GM13977 (cell line): ENCODE measurements around the gene LENEP.

ENCODE experiments used
- DNase-seq: peaks from one replicate; pipeline ENCODE4 v3.0.0; 2012; ENCODE audit warnings: low spot score
- CTCF ChIP-seq: IDR thresholded peaks from 2 replicates; pipeline ENCODE4 v1.5.1; 2012; ENCODE audit warnings: mild to moderate bottlenecking, control low read depth; ENCODE audit not compliant: insufficient read depth; ENCODE audit errors: extremely low read depth, missing control alignments
- in situ Hi-C: fragments of 300-500 bp; cut with MboI; formaldehyde crosslinking; loops from one replicate; pipeline ENCODE4 v1.12.0; 2022; ENCODE audit warnings: low sequenced_read_pairs, low pct_unique_long_range_greater_than_20kb, mixed read lengths, inconsistent platforms; ENCODE audit not compliant: unreplicated experiment

LENEP gene

DNA sequence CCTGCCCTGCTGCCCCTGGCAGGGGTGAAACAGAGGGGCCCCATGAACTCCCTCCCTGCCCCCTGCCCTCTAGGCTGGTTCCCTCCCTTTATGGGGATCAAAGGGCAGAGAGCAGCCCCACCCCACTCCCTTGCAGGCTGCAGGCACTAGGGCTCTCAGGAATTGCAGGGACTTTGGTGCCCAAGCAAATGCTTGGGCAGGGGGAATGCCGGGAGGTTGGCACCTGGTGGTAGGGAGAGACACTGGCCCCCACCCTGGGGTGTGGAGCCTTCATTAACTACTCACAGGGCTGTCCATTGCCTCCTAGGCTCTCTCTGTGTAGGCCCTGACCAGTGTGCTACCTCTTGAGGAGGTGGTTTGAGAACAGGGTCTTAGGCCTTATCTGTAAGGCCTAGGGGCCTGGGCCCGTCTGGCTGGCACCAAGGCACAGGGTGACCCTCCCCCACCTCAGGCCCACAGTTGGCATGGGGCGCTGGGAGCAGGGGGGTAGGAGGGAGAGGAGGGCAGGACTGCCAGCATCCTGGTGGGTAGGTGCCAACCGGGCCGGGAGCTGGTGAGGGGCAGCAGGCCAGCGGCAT lies 14.0 kb downstream of the LENEP start:
- in situ Hi-C loops, result no loop called here
- DNase-seq, result no peak
- TF ChIP-seq CTCF, result no peak

DNA sequence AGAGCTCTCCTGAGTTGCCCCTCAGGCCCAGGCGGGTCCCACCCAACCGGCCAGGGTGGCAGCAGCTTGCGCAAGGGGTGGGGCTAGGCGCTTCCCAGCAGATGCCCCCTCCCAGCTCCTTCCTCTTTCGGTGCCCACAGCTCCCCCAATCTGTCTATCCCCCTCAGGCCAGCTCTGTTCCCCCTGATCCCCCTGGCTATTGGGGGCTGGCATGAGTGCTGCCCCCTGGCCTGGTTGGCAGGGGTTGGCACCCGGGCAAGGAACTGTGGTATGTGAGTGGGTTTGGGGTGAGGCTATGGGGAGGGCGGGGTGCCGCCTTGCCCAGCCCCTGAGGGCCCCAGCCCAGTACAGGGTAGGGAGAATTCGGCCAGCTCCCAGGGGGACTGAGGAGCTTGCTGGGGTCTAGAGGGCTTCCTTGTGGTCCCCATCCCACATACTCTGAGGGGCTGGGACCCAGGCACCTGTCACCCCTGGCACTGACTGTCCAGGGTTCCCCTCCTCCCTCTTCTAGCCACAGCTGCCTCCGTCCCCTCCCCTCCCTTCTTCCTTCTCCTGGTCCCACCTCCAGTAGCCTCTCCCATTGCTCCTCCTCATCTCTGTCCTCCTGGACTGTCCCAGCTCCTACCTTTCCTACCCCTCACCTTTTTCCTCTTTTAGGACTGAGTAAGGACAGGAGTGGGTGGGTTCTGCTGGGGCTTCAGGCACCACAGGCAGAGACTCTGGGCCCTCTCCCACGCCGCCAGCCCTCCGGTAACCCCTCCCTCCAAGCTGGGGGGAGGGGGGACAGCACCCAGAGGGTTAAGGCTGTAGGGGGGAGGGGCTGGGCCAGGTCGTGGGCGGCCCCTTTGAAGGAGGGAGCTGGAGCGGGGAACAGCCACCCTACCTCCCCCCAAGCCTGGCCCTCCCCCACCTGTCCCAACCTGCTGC lies 14.9 kb downstream of the LENEP start:
- DNase-seq, result no peak
- no peak for TF ChIP-seq CTCF
- in situ Hi-C loops, result no loop called here

- no peak for TF ChIP-seq CTCF
- in situ Hi-C loops, result no loop called here
- no peak for DNase-seq
These were observed 15.9 kb downstream of the LENEP start for GRCh38 chr1:155009221-155009711.

DNA sequence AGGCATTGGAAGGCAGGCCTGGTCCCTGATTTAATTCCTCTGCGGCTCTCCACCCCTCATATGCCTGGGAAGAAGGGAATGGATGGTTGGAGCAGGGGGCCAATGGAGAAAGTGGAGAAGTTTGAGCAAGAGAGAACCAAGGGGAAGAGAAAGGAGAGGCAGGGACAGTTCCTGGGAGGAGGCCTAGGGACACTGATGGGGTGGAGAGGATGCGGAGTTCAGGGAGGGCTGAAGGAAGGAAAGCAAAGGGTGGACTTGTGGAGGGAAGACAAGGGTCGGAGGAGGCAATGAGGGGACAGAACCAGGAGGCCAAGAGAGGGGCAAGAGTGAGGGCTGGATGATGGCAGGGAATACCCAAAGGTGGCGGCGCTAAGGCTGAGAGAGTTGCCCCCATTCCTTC lies 16.4 kb downstream of the LENEP start:
- in situ Hi-C loops, result no loop called here
- TF ChIP-seq CTCF, result no peak
- no peak for DNase-seq

- no peak for DNase-seq
- TF ChIP-seq CTCF, result no peak
- in situ Hi-C loops, result no loop called here
These were observed 17.0 kb downstream of the LENEP start for GRCh38 chr1:155010211-155010918.

- no peak for DNase-seq
- TF ChIP-seq CTCF, result no peak
- in situ Hi-C loops, result no loop called here
These were observed 17.6 kb downstream of the LENEP start for GRCh38 chr1:155011004-155011416.
